ENCODE measurements around the gene MAPRE2. TPM values are rescaled to one million over a fixed set of nuclear protein-coding genes. Genes with fewer than 3 reads are reported as not detected.

The MAPRE2 gene
- total RNA-seq, 2 donors from 2014 or later = 91.4 to 111 TPM

GRCh38 chr18:35185771-35186170 is 144.6 kb downstream of the MAPRE2 start:
- Mint-ChIP-seq H3K4me3 (no peak overlapping the region), H3K27ac (no peak overlapping the region), H3K27me3 (peaks cover 34% of the 10 kb centered on the region), H3K36me3 (ENCODE audit: low read depth) (no peaks in the 10 kb centered on the region), H3K4me1 (peaks cover 3% of the 10 kb centered on the region)
- no peak for ATAC-seq
- no peaks in the 10 kb centered on the region for H3K9me3 ChIP-seq (ENCODE audit: control insufficient read depth, low read length, poor library complexity, severe bottlenecking)
- DNase-seq = no peak

GRCh38 chr18:35186291-35187034 is 145.2 kb downstream of the MAPRE2 start:
- Mint-ChIP-seq H3K27me3 (peaks cover 28% of the 10 kb centered on the region), H3K4me1 (peaks cover 3% of the 10 kb centered on the region), H3K27ac (no peak overlapping the region), H3K4me3 (no peak overlapping the region), H3K36me3 (ENCODE audit: low read depth) (no peaks in the 10 kb centered on the region)
- DNase-seq = no peak
- H3K9me3 ChIP-seq (ENCODE audit: control insufficient read depth, low read length, poor library complexity, severe bottlenecking) = no peaks in the 10 kb centered on the region
- ATAC-seq = no peak

- H3K4me1 Mint-ChIP-seq = peaks cover 2% of the 10 kb centered on the region
- DNase-seq (no peak), ATAC-seq (no peak)
- peaks cover 20% of the 10 kb centered on the region for H3K27me3 Mint-ChIP-seq
- H3K36me3 Mint-ChIP-seq (ENCODE audit: low read depth) = no peaks in the 10 kb centered on the region
- H3K4me3 Mint-ChIP-seq = no peak overlapping the region
- H3K9me3 ChIP-seq (ENCODE audit: control insufficient read depth, low read length, poor library complexity, severe bottlenecking) = no peaks in the 10 kb centered on the region
- no peak overlapping the region for H3K27ac Mint-ChIP-seq
Observed at GRCh38 chr18:35189510-35189909, 148.3 kb downstream of the MAPRE2 start.

GRCh38 chr18:35190948-35191697 is 149.9 kb downstream of the MAPRE2 start:
- H3K27me3 Mint-ChIP-seq = peaks cover 15% of the 10 kb centered on the region
- no peaks in the 10 kb centered on the region for H3K36me3 Mint-ChIP-seq (ENCODE audit: low read depth)
- H3K9me3 ChIP-seq (ENCODE audit: control insufficient read depth, low read length, poor library complexity, severe bottlenecking) = no peaks in the 10 kb centered on the region
- ATAC-seq (no peak), DNase-seq (no peak)
- H3K4me3 Mint-ChIP-seq = no peak overlapping the region
- H3K4me1 Mint-ChIP-seq = peaks cover 2% of the 10 kb centered on the region
- H3K27ac Mint-ChIP-seq = no peak overlapping the region

- Mint-ChIP-seq H3K4me3 (no peak overlapping the region), H3K27me3 (peaks cover 20% of the 10 kb centered on the region), H3K36me3 (ENCODE audit: low read depth) (no peaks in the 10 kb centered on the region), H3K27ac (no peak overlapping the region), H3K4me1 (peaks cover 2% of the 10 kb centered on the region)
- H3K9me3 ChIP-seq (ENCODE audit: control insufficient read depth, low read length, poor library complexity, severe bottlenecking) = no peaks in the 10 kb centered on the region
- DNase-seq = no peak
- ATAC-seq = no peak
Observed at GRCh38 chr18:35191698-35192025, 150.4 kb downstream of the MAPRE2 start.

GRCh38 chr18:35192415-35192814 is 151.2 kb downstream of the MAPRE2 start:
- DNase-seq (no peak), ATAC-seq (no peak)
- no peaks in the 10 kb centered on the region for H3K9me3 ChIP-seq (ENCODE audit: control insufficient read depth, low read length, poor library complexity, severe bottlenecking)
- Mint-ChIP-seq H3K27me3 (peaks cover 20% of the 10 kb centered on the region), H3K36me3 (ENCODE audit: low read depth) (no peaks in the 10 kb centered on the region), H3K4me1 (peaks cover 2% of the 10 kb centered on the region), H3K4me3 (no peak overlapping the region), H3K27ac (no peak overlapping the region)

Other genes starting within 250 kb of the MAPRE2 start
- gene ZNF397, start 199.6 kb downstream of the MAPRE2 start, total RNA-seq = 10 to 100 TPM; 10.1 to 10.4 TPM
- 10 to 100 TPM in 1 of 2 donors, 1 to 10 TPM in 1; 10.0 to 11.1 TPM for gene ZSCAN30, start 248.8 kb downstream of the MAPRE2 start, total RNA-seq